Measurements from ENCODE around the gene ROBO4.
A peak's percentile ranks its signal among the peaks of the same experiment; 100 is the strongest.

The ROBO4 gene

DNA sequence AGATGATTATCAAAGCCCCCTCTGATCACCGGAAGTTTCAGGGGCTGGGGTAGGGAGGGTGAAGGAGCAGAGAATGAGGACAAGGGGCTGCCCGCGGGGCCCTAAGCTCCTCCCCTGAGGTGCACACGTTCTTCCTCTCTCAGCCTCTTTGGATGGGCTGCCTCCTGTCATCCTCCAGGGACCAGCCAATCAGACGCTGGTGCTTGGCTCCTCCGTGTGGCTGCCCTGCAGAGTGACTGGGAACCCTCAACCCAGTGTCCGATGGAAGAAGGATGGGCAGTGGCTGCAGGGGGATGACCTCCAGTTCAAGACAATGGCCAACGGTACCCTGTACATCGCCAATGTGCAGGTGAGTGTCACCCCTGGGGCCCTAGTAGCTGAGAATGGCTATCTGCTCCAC lies 24.9 kb downstream of the ROBO4 start:
- no peak for DNase-seq (ENCODE audit: low spot score)

DNA sequence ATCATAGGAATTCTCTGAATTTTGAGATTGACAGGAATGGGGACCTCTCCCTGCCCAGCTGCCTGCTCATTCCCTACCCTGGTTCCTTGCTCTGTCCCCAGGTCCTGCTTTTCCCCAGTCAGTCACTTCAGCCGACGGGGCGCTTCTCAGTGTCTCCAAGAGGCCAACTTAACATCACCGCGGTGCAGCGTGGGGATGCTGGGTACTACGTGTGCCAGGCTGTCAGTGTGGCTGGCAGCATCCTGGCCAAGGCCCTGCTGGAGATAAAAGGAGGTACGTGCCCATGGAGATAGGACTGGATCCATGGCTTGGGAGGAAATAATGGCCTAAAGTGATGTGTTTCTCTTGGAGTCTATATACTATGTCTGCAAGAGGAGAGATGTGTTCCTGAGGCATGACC lies 25.4 kb downstream of the ROBO4 start:
- DNase-seq (ENCODE audit: low spot score): no peak

DNA sequence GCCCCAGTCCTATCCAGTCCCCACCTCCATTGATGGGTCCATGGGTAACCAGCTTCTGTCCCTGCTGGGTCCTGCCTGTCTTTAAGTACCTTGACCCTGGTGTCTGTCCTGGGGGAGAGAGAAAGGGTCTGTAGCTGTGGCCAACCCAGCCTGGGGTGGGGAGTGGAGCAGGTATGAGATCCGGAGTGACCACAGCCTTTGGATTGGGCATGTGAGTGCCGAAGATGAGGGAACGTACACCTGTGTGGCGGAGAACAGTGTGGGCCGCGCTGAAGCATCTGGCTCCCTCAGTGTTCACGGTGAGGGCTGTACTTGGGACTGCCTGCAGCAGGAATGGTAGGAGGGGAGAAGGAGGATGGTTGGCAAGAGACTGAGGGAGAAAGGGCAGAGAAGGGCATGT lies 27.2 kb downstream of the ROBO4 start:
- no peak for DNase-seq (ENCODE audit: low spot score)

DNA sequence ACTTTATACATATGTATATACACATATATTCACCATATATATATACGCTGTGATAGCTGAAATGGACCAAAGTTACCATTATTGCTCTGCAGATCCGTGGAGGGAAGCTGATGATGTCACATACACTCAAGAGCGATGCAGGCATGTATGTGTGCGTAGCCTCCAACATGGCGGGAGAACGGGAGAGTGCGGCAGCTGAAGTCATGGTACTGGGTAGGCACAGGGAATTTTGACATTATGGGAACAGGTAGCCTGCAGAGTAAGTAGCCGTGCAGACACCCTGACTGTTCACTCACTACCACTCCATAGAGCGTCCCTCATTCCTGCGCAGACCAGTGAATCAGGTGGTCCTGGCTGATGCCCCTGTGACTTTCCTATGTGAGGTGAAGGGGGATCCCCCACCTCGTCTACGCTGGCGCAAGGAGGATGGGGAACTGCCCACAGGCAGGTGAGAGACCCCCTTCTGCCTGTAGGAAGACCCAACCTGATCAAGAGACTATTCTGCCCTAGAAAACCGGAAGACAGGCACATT lies 27.7 kb downstream of the ROBO4 start:
- DNase-seq (ENCODE audit: low spot score): no peak

DNA sequence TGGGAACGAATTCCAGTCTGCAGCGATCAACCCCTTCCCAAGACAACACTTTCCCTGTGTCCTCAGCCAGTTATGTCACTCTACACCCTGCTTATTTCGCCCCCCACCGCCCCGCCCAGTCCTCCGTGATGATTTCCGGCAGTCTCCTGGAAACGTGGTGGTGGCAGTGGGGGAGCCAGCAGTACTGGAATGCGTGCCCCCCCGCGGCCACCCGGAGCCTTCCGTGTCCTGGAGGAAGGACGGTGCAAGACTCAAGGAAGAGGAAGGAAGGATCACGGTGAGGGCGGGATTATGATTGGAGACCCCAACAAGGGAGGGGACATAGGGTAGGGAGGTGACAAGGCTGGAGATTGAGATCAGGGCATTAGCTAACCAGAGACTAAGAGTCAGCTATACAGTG lies 28.3 kb downstream of the ROBO4 start:
- DNase-seq (ENCODE audit: low spot score): no peak

DNA sequence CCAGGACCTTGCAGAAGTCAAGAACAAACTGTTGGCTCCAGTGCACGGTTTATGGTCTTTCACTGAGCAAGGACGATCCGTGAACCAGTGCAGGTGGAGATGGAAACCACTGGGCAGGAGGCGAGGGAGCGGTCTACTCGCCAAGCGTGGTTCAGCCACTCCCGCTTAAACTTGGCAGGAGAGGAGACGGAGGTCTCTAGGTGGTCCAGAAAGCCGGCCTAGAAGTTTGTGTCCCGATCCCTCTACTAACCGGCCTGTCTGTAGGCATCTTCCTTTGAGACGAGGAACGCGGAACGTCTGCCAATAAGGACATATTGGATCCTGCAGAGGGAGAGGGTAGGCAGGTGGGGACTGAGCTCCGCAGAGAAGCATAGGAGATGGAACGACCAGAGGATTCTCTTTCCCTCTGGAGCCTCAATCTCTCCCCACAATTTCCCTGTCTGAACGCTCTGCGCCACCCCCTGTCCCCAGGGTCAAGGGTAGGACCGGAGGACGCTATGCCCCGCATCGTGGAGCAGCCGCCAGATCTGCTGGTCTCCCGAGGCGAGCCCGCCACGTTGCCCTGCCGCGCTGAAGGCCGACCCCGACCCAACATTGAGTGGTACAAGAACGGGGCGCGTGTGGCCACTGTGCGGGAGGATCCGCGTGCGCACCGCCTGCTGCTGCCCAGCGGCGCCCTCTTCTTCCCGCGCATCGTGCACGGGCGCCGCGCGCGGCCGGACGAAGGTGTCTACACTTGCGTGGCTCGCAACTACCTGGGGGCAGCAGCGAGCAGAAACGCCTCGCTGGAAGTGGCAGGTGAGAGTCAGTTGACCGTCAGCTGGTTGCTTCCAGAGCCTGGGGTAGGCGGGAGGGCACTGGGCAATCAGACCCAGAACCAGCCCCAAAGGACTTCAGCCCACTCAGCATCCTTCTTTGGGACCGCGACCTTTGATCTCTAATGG lies 29.1 kb downstream of the ROBO4 start:
- no peak for DNase-seq (ENCODE audit: low spot score)

DNA sequence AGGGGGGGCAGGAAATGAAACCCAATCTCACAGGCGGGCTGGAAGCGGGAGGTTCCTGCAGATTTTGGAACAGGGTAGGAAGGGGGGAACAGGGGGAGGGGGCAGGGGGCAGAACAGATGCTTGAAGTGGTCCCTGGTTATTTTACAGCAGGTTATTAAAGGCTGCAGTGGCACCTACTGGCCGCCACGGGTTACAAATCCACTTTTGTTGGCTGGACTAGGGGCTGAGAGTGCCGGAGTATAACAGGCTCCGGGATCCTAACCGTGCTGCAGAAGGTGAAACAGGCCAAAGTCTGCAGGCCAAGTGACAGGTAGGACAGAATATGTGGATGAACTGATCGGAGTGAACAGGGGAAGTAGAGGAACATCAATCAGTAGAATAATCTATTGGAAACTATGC lies 30.0 kb downstream of the ROBO4 start:
- peak; percentile 76 for DNase-seq (ENCODE audit: low spot score)

DNA sequence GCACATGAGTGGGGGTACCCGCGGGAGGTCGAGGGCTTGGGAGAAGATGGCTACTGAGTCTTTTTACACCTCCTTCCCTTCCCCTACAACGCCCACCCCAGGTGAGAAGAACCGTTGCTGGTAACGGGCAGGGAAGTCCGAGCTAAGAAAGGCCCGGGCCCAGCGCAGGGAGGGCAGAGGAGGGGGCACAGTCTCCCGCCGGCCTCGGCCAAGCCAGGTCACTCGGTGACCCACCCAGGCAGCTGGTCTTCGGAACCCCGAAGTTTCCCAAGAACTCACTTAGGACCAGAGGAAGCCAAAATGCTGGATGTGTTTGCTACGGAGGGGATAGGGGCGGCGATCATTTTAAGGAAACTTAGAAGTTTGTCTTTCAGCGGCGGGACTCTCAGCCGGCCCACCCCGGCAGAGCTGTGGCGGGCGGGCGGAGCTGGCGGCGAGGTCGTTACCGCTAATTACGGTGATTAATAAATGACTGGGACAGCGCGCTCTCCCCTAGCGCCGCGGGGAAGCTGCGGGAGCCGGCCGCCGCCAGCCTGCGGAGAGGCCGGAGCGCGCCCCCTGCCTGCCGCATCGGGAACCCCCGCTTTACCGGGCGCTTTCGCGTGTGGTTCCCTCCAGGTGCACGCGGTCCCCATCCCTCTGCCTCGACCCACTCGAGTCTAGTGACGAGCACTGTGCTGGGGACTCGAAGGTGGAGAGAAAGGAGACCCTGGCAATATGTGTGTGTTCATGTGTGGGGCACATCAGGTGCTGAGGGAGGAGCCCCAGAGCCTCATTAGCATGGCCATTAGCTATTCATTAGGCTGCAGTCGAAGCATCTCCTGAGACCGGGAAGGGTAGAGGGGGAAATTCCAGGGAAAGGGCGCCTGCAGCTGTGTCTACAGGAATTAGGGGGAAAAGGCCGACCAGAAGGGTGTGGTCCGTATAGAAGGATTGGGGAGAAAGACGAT lies 31.5 kb downstream of the ROBO4 start:
- DNase-seq (ENCODE audit: low spot score): peak; percentile 79

DNA sequence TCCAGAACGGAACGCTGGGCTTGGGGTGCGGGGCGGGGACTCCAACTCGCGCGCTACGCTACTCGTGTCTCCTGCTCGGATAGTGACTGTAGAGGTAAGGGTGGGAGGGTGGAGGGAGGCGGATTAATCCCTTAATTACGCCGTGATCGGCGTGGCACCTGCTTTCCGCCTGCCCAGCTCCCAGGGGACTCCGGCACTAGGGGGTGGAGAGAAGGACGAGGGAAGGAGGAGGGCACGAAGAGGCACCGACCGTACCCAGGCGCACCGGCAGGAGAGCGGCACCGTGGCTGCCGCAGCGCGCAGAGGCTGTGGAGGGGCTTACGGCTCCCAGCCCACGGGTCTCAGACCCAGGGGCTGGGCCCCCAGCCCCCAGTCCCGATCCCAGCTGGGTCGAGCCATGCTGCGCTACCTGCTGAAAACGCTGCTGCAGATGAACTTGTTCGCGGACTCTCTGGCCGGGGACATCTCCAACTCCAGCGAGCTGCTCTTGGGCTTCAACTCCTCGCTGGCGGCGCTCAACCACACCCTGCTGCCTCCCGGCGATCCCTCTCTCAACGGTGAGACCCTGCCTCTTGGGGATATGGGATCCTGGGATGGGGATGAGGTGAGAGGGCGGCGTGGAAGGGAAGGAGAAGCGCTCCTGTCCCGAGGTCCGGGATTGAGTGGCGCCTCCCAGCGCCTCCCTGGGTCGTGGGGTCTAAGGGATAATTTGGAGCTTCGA lies 32.3 kb downstream of the ROBO4 start, which contains the start of gene ROBO3:
Gene ROBO3 (plus strand): TSS at position 252 of the 721 bp plus-strand sequence. CDS start 146 bp downstream, at position 398.
- no peak for DNase-seq (ENCODE audit: low spot score)

DNA sequence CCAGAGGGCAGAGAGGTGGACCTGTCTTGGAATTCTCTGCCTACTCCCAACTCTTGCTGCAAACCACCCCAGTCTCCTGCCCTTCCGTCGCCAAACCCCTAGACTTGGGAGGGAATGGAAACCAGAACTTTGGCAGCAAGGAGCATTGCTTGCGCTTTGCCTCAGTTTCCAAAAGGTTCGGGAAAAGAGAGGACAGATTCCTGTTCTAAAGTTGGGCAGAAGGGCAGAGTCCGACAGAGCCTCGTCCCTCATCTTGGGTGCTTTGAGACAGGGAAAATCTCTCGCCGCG lies 32.8 kb downstream of the ROBO4 start:
- no peak for DNase-seq (ENCODE audit: low spot score)

DNA sequence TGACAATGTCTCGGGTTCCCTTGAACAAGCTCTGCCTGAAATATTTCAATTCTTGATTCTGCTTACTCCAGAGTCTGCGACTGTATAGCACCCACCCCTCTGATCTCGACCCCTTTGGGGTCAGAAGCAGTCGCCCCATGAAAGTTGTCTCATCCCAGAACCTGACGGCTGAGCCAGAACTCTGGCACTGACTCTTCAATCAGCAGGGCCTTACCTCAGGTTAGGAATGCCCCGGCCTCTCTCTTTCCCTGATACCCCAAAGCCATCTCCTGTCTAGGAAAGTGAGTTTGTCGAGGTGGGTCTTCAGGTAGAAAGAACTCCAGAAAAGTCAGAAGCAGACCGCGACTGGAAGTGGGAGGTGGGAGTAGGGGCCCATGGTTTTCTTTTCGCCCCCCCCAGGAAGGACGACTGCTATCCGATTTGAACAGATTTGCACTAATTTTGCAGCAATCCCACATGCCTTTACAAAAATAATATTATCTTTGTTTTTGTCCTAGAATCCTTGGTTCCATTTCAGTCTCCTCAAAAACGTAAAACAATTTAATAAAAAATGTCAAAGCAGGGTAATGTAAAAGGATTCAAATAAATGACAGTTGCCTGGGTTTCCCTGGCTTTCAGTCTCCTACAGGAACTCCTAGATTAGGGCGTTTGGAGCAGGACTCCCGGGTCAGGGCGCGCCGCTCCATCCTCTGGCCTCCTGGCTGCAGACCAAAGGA lies 33.3 kb downstream of the ROBO4 start:
- DNase-seq (ENCODE audit: low spot score): no peak

DNA sequence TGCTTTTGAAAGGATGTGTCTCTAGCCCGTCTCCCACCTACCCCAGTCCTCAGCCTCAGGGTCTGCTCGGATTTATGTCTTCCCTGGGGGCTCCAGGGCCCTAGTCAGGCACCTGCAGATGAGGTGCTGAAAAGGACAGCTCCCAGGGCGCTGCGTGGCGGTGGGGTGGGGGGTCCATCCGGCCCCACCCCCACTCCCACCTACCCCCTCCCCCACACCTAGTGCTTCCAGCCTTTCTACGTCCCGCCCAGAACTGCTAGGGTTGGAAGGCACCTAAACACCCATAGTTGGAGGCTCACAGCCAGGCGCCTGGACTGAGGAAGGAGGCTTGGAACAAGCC lies 33.9 kb downstream of the ROBO4 start:
- DNase-seq (ENCODE audit: low spot score): no peak

DNA sequence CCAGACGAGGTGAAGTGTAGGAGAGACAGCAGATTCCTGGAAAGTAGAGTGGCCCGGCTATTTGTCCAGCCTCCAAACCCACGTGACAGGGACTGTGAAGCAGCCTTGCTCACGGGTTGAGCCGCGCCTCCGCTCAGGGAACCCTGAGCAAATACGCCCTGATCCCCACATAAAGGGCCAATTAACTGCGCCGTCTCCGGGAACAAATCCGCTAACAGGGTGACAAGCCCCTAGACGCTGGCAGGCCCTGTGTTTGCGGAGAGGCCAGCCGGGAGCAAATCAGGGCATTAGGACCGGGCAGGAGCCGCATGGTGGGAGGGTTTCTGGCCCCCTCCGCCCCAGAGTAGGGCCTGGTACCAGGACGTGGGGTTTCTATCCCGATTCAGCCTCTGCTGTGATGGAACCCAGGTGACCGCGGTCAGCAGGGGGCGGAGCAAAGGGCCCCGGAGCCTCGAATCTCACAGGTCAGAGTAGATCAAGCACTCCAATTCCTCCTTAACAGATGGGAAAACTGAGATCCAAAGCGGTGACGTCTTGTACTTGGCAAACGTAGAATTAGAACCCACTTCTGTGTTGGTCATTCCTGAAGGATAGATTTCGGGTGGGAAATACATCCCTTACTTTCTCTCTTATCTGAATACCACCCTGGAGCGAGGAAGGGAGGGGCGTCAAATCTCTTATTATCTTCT lies 34.4 kb downstream of the ROBO4 start:
- peak; percentile 73 for DNase-seq (ENCODE audit: low spot score)

DNA sequence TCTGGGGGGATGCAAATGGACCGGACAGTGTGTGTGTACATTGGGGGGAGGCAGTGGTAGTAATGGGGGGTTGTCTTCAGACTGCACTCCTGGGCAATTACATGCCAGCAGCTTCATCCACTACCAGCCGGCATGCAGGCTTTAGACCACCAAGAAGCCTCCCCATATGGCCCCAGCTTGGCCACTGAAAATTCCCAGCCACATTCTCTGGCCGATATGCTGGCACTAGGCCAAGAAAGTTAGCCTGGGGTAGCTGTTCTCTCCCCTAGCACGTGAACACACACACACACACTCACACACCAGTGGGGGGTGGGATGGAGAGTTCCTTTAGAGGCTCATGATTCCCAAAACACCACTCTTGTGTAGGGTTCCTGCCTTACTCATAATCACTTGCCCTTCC lies 36.0 kb downstream of the ROBO4 start:
- DNase-seq (ENCODE audit: low spot score): no peak

DNA sequence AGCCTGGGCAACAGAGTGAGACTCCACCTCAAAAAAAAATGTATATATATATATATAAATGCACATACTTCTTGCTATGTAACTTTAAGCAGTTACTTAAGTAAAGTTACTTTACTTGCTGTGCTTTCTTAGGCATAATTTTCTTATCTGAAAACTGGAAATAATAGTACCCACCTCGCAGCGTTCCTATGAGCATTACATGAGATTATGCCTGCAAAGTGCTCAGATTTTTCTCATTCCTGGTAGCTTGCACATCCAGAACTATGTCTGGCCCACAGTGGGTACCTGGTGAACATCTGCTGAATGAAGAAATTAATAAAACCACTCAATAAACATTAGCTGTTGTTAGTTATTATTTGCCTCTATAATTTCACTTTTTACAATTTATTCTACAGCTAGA lies 38.5 kb downstream of the ROBO4 start:
- DNase-seq (ENCODE audit: low spot score): no peak

DNA sequence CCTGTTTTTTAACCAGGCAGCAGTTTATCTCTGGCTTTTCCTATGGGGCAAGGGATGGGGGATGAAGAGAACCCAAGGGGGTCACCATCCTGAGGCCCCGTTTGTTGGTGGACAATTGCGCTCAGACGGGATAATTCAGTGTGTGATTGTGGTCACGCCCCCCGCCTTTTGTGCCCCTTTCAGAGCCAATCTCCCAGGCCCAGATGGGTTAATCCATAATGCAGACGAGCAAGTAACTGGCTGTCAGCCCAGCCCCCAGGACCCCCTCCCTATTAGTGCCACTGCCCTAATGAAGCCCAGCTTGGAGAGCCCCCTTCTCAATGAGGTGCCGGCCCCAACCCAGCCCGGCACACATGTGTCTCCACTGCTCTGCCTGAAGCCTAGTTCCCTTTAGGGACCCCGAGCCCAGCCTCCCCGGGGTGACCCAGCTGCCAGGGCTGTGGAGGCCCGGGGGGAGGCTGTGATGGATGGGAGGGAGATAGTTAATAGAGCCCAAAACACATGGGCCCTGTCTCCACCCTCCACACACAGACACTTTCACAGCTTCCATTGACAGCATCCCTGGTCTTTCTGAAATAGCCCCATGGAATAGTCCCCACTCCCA lies 51.5 kb downstream of the ROBO4 start:
- DNase-seq (ENCODE audit: low spot score): no peak

DNA sequence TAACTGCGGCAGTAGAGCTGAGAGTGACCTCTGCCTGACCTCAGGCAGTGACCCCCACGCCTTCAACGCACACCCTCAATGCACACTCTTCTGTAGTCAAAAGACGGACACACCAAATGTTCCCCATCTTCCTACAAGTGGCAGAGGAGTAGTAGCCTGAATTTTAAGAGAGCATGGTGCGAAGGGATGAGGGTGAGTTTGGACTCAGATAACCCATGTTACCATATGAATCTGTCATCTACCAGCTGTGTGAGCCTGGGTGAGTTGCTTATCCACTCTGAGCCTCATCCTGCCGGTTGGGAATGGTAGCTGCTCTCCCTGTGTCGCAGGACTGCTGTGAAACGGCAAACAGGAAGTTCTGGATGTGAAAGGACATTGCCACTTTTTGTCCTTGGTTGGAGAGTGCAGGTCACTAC lies 53.0 kb downstream of the ROBO4 start:
- no peak for DNase-seq (ENCODE audit: low spot score)

DNA sequence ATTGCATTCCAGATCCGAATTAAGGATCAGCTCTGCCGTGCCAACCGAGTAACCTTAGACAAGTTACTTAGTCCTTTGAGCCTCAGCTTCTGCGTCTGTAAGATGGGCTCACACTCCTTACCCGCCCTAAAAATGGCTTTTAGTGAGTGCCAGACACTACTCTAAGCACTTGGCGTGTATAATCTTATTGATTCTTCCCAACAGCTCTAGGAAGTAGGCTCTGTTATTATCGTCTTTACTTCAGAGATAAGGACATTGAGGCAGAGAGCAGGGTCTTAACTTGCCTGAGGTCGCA lies 54.1 kb downstream of the ROBO4 start:
- no peak for DNase-seq (ENCODE audit: low spot score)

DNA sequence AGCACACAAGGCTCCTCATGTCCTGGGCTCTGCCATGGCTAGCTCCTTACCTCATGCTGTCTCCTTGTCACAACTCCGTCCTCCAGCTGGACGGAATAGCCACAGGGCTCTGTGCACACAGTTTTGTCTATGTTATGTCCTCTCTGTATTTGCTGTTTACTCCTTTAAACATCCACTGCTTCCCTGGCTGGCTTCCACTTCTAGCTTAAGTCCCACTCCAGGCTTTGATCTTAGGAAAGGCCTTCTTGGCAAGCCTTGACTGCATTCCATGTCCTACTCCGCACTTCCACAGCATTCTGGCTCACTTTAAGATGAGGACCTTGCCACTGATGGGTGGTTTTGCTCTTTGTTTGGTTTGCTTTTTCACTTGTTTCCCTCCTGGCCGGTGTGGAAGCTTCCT lies 55.4 kb downstream of the ROBO4 start:
- DNase-seq (ENCODE audit: low spot score): no peak

DNA sequence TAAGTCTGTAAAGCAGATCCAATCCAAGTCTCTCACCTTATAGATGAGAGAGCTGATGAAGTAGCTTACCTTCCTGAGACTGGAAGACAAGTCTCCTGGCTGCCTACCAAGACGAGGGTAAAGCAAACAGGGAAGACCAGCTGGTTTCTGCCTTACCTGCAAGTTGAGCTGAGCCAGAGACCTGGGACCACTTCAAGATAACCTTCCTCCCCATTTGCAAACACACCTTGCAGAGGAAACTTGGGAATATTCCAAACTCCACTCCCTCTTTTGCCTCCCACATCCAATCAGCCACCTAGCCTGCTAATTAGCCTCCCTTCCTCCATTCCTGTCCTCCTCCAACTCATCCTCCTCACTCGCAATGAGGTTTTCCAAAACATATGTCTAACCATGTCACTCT lies 55.8 kb downstream of the ROBO4 start:
- no peak for DNase-seq (ENCODE audit: low spot score)

DNA sequence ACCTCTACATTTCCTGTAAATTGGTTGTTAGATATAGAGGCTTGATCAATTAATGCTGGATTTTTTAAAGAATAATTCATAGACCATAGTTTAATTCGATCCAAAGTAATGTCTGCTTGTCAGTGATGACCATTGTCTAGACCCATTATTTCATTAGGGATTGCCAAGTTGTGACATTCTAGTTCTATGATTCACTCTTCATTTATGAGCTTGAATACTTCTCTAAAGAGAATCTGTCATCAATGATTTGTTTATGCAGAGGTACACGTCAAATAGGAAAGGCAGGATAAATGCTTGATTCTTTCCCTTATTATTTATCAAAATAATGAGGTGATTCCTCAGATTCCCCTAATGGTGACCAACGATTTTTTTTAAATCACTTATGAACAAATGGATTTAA lies 56.5 kb downstream of the ROBO4 start:
- no peak for DNase-seq (ENCODE audit: low spot score)
